SK-N-SH treated with all-trans-retinoic acid at 6 μM for 48 hours (cell line): ENCODE measurements around the gene CNOT10.

ENCODE experiments used
- CSDC2 ChIP-seq: fragments of 250-450 bp; sonication (Bioruptor Pico); IDR thresholded peaks from 2 replicates; pipeline ENCODE4 v1.5.0; 2020; ENCODE audit warnings: mild to moderate bottlenecking, moderate library complexity
- ESRRG ChIP-seq: fragments of 250-450 bp; sonication (Bioruptor Pico); IDR thresholded peaks from 2 replicates; pipeline ENCODE4 v1.6.1; 2021; ENCODE audit warnings: mild to moderate bottlenecking
- PPARA ChIP-seq: fragments of 250-450 bp; sonication (Bioruptor Pico); IDR thresholded peaks from 2 replicates; pipeline ENCODE4 v1.5.0; 2020; ENCODE audit warnings: mild to moderate bottlenecking, borderline replicate concordance
- RARB ChIP-seq: fragments of 250-450 bp; sonication (Bioruptor Pico); IDR thresholded peaks from 2 replicates; pipeline ENCODE4 v1.8.0; 2021; ENCODE audit warnings: mild to moderate bottlenecking, moderate library complexity
- TCF4 ChIP-seq: fragments of 250-450 bp; sonication (Bioruptor Pico); IDR thresholded peaks from 2 replicates; pipeline ENCODE4 v1.8.0; 2021; ENCODE audit warnings: mild to moderate bottlenecking, moderate library complexity, borderline replicate concordance
- TOX ChIP-seq: fragments of 250-450 bp; sonication (Bioruptor Pico); IDR thresholded peaks from 2 replicates; pipeline ENCODE4 v1.8.0; 2021; ENCODE audit warnings: mild to moderate bottlenecking, moderate library complexity, borderline replicate concordance
- ZFP3 ChIP-seq: fragments of 250-450 bp; sonication (Bioruptor Pico); IDR thresholded peaks from 2 replicates; pipeline ENCODE4 v1.5.0; 2020; ENCODE audit warnings: mild to moderate bottlenecking, moderate library complexity
- TF ChIP-seq, protein P1 (sequence below): fragments of 250-450 bp; sonication (Bioruptor Pico); IDR thresholded peaks from 2 replicates; pipeline ENCODE4 v1.8.0; 2020; ENCODE audit warnings: mild to moderate bottlenecking, moderate library complexity, borderline replicate concordance
- TF ChIP-seq, protein P2 (sequence below): fragments of 250-450 bp; sonication (Bioruptor Pico); IDR thresholded peaks from 2 replicates; pipeline ENCODE4 v1.5.1; 2020; ENCODE audit warnings: low read depth, mild to moderate bottlenecking, moderate library complexity

- TF ChIP-seq RARB (CRISPR knock-in tag), result no peak
- no peak for TF ChIP-seq CSDC2
- TF ChIP-seq, protein P1, sequence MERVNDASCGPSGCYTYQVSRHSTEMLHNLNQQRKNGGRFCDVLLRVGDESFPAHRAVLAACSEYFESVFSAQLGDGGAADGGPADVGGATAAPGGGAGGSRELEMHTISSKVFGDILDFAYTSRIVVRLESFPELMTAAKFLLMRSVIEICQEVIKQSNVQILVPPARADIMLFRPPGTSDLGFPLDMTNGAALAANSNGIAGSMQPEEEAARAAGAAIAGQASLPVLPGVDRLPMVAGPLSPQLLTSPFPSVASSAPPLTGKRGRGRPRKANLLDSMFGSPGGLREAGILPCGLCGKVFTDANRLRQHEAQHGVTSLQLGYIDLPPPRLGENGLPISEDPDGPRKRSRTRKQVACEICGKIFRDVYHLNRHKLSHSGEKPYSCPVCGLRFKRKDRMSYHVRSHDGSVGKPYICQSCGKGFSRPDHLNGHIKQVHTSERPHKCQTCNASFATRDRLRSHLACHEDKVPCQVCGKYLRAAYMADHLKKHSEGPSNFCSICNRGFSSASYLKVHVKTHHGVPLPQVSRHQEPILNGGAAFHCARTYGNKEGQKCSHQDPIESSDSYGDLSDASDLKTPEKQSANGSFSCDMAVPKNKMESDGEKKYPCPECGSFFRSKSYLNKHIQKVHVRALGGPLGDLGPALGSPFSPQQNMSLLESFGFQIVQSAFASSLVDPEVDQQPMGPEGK (CRISPR knock-in tag), result no peak
- no peak for TF ChIP-seq TCF4
- no peak for TF ChIP-seq PPARA (CRISPR knock-in tag)
- TF ChIP-seq, protein P2, sequence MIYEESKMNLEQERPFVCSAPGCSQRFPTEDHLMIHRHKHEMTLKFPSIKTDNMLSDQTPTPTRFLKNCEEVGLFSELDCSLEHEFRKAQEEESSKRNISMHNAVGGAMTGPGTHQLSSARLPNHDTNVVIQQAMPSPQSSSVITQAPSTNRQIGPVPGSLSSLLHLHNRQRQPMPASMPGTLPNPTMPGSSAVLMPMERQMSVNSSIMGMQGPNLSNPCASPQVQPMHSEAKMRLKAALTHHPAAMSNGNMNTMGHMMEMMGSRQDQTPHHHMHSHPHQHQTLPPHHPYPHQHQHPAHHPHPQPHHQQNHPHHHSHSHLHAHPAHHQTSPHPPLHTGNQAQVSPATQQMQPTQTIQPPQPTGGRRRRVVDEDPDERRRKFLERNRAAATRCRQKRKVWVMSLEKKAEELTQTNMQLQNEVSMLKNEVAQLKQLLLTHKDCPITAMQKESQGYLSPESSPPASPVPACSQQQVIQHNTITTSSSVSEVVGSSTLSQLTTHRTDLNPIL (CRISPR knock-in tag), result no peak
- no peak for TF ChIP-seq TOX (CRISPR knock-in tag)
- TF ChIP-seq ESRRG (CRISPR knock-in tag), result no peak
- no peak for TF ChIP-seq ZFP3 (CRISPR knock-in tag)
Measured at GRCh38 chr3:32821686-32822296, 136.8 kb downstream of the CNOT10 start.
